Smooth muscle cell (in vitro differentiated cells): Measurements from ENCODE around the gene LIMD2. TPM values are rescaled to one million over a fixed set of nuclear protein-coding genes. Genes with fewer than 3 reads are reported as not detected.

Source experiments
- DNase-seq: peaks from one replicate; lab custom pipeline; 2025; ENCODE audit not compliant: unreplicated experiment; lab: John Stamatoyannopoulos, UW
- H2AFZ ChIP-seq: fragments of 200-600 bp; sonication (generic); 2 replicates; pipeline ENCODE4 v1.6.0; 2016; ENCODE audit warnings: antibody characterized with exemption, low read depth, mild to moderate bottlenecking
- H3F3A ChIP-seq: fragments of 200-600 bp; sonication (generic); 2 replicates; pipeline ENCODE4 v1.6.0; 2017; ENCODE audit warnings: antibody characterized with exemption, low read depth
- H3K27ac ChIP-seq: fragments of 200-600 bp; sonication (generic); 2 replicates; pipeline ENCODE4 v1.5.1; 2016; ENCODE audit warnings: low read depth, mild to moderate bottlenecking
- H3K27me3 ChIP-seq: fragments of 200-600 bp; sonication (generic); 2 replicates; pipeline ENCODE4 v1.6.1; 2016; ENCODE audit warnings: low read depth, mild to moderate bottlenecking
- H3K36me3 ChIP-seq: fragments of 200-600 bp; sonication (generic); 2 replicates; pipeline ENCODE4 v1.5.1; 2016; ENCODE audit warnings: low read depth
- H3K4me1 ChIP-seq: fragments of 200-600 bp; sonication (generic); 2 replicates; pipeline ENCODE4 v1.5.1; 2016; ENCODE audit warnings: low read depth
- H3K4me2 ChIP-seq: fragments of 200-600 bp; sonication (generic); 2 replicates; pipeline ENCODE4 v1.6.0; 2016; ENCODE audit warnings: mild to moderate bottlenecking
- H3K4me3 ChIP-seq: fragments of 200-600 bp; sonication (generic); 2 replicates; pipeline ENCODE4 v1.5.1; 2016; ENCODE audit warnings: mild to moderate bottlenecking
- H3K79me2 ChIP-seq: fragments of 200-600 bp; sonication (generic); 2 replicates; pipeline ENCODE4 v1.6.0; 2016; ENCODE audit warnings: low read depth, mild to moderate bottlenecking
- H3K9ac ChIP-seq: fragments of 200-600 bp; sonication (generic); 2 replicates; pipeline ENCODE4 v1.6.0; 2016; ENCODE audit warnings: low read depth
- H3K9me3 ChIP-seq: fragments of 200-600 bp; sonication (generic); replicated peaks from 2 replicates; pipeline ENCODE4 v1.5.1; 2016; ENCODE audit warnings: low read depth
- H4K20me1 ChIP-seq: fragments of 200-600 bp; sonication (generic); 2 replicates; pipeline ENCODE4 v1.6.0; 2016; ENCODE audit warnings: low read depth
- CTCF ChIP-seq: fragments of 200-600 bp; sonication (generic); IDR thresholded peaks from 2 replicates; pipeline ENCODE4 v1.5.1; 2017; ENCODE audit warnings: borderline replicate concordance, mild to moderate bottlenecking, antibody characterized with exemption; ENCODE audit not compliant: insufficient read depth, poor library complexity, severe bottlenecking
- WGBS: methylation state at CpG from one replicate; pipeline ENCODE4 v1.1.7; 2016; ENCODE audit warnings: low lambda C conversion rate; 5-methylcytosine and 5-hydroxymethylcytosine counted together
- polyA plus RNA-seq: library from polyadenylated mRNA; unstranded; fragments of >200 nt; fragmentation: Nextera tagmentation; extraction: Ambion mirVana; gene quantifications from 2 replicates; pipeline ENCODE4 v1.2.1, GENCODE V29; 2016
- total RNA-seq: library from RNA; depleted of rRNA; stranded (reverse); fragments of >200 nt; gene quantifications from 2 replicates; pipeline ENCODE4 v1.2.3, GENCODE V29; 2014

Gene LIMD2
- total and polyA plus RNA-seq, 2 experiments from 2014 or later, result 40.7 to 124 TPM

- Histone ChIP-seq H2AFZ (no peak overlapping the region), H3K9me3 (no peaks in the 10 kb centered on the region), H3K4me2 (no peak overlapping the region), H3K27me3 (no peaks in the 10 kb centered on the region), H3K4me1 (no peaks in the 10 kb centered on the region), H3F3A (no peaks in the 10 kb centered on the region), H3K9ac (no peak overlapping the region), H3K27ac (no peak overlapping the region), H4K20me1 (no peaks in the 10 kb centered on the region), H3K4me3 (no peak overlapping the region), H3K36me3 (no peaks in the 10 kb centered on the region), H3K79me2 (no peaks in the 10 kb centered on the region)
- TF ChIP-seq CTCF, result no peak
- 95% methylated on average over 5 of the region's 5 CpGs for WGBS
- no peak for DNase-seq
These were observed 19.1 kb upstream of the LIMD2 start for GRCh38 chr17:63718988-63719387.

GRCh38 chr17:63716426-63716825, 16.5 kb upstream of the LIMD2 start:
- Histone ChIP-seq H2AFZ (no peak overlapping the region), H3K4me2 (no peak overlapping the region), H3K4me1 (no peaks in the 10 kb centered on the region), H3K79me2 (no peaks in the 10 kb centered on the region), H4K20me1 (no peaks in the 10 kb centered on the region), H3K36me3 (no peaks in the 10 kb centered on the region), H3K9me3 (no peaks in the 10 kb centered on the region), H3K27ac (no peak overlapping the region), H3K4me3 (no peak overlapping the region), H3K9ac (no peak overlapping the region), H3F3A (no peaks in the 10 kb centered on the region), H3K27me3 (no peaks in the 10 kb centered on the region)
- WGBS, result 95% methylated on average over 3 of the region's 3 CpGs
- DNase-seq, result no peak
- TF ChIP-seq CTCF, result no peak

- Histone ChIP-seq H3K79me2 (no peaks in the 10 kb centered on the region), H3K36me3 (no peaks in the 10 kb centered on the region), H3K4me1 (no peaks in the 10 kb centered on the region), H3K4me2 (no peak overlapping the region), H2AFZ (no peak overlapping the region), H3K4me3 (no peak overlapping the region), H3K9ac (no peak overlapping the region), H3F3A (no peaks in the 10 kb centered on the region), H4K20me1 (no peaks in the 10 kb centered on the region), H3K9me3 (no peaks in the 10 kb centered on the region), H3K27ac (no peak overlapping the region), H3K27me3 (no peaks in the 10 kb centered on the region)
- 88% methylated on average over 10 of the region's 10 CpGs for WGBS
- TF ChIP-seq CTCF, result no peak
- no peak for DNase-seq
These were observed 14.8 kb upstream of the LIMD2 start for GRCh38 chr17:63714550-63715277.

GRCh38 chr17:63709110-63709509, 9.2 kb upstream of the LIMD2 start:
- H3K36me3 ChIP-seq, result no peaks in the 10 kb centered on the region

More at GRCh38 chr17:63709110-63709509, 9.2 kb upstream of the LIMD2 start:
- H3K9me3 ChIP-seq, result no peaks in the 10 kb centered on the region
- no peak overlapping the region for H3K4me3 ChIP-seq
- H3K4me1 ChIP-seq, result no peaks in the 10 kb centered on the region
- H3K27ac ChIP-seq, result no peak overlapping the region
- H2AFZ ChIP-seq, result no peak overlapping the region
- no peak overlapping the region for H3K9ac ChIP-seq
- 97% methylated on average over 6 of the region's 6 CpGs for WGBS
- no peaks in the 10 kb centered on the region for H3F3A ChIP-seq
- H3K79me2 ChIP-seq, result no peaks in the 10 kb centered on the region
- H3K4me2 ChIP-seq, result no peak overlapping the region
- H3K27me3 ChIP-seq, result no peaks in the 10 kb centered on the region
- no peaks in the 10 kb centered on the region for H4K20me1 ChIP-seq
- TF ChIP-seq CTCF, result no peak
- no peak for DNase-seq
